Osteocyte (in vitro differentiated cells): ENCODE measurements around the gene RTP5. TPM values are rescaled to one million over a fixed set of nuclear protein-coding genes. Genes with fewer than 3 reads are reported as not detected.

Experiments used
- DNase-seq: peaks from one replicate; pipeline ENCODE4 v3.0.0; 2021; ENCODE audit warnings: mixed read lengths; ENCODE audit not compliant: unreplicated experiment; ENCODE audit errors: extremely low spot score
- H3K27ac Mint-ChIP-seq: one replicate; pipeline ENCODE4 v1.8.0; 2021; ENCODE audit warnings: mild to moderate bottlenecking, mixed read lengths; ENCODE audit not compliant: unreplicated experiment
- H3K27me3 Mint-ChIP-seq: one replicate; pipeline ENCODE4 v1.8.0; 2021; ENCODE audit warnings: mixed read lengths; ENCODE audit not compliant: unreplicated experiment
- H3K36me3 Mint-ChIP-seq: one replicate; pipeline ENCODE4 v1.8.0; 2021; ENCODE audit warnings: mixed read lengths; ENCODE audit not compliant: unreplicated experiment
- H3K4me1 Mint-ChIP-seq: one replicate; pipeline ENCODE4 v1.8.0; 2021; ENCODE audit warnings: mixed read lengths; ENCODE audit not compliant: unreplicated experiment
- H3K4me3 Mint-ChIP-seq: one replicate; pipeline ENCODE4 v1.8.0; 2021; ENCODE audit warnings: mild to moderate bottlenecking, moderate library complexity, mixed read lengths; ENCODE audit not compliant: unreplicated experiment
- H3K9me3 Mint-ChIP-seq: one replicate; pipeline ENCODE4 v1.8.0; 2021; ENCODE audit warnings: mixed read lengths; ENCODE audit not compliant: unreplicated experiment
- total RNA-seq: library from RNA; stranded (reverse); gene quantifications from 2 replicates; pipeline ENCODE4 v1.2.1, GENCODE V29; 2021
- TF ChIP-seq, protein P1 (sequence below): fragments of 200-600 bp; sonication (generic); IDR thresholded peaks from 2 replicates; pipeline ENCODE4 v1.5.0; 2021; ENCODE audit warnings: antibody characterized with exemption, mild to moderate bottlenecking, moderate library complexity

The RTP5 gene
- total RNA-seq, 1 donor from 2014 or later: not detected

DNA sequence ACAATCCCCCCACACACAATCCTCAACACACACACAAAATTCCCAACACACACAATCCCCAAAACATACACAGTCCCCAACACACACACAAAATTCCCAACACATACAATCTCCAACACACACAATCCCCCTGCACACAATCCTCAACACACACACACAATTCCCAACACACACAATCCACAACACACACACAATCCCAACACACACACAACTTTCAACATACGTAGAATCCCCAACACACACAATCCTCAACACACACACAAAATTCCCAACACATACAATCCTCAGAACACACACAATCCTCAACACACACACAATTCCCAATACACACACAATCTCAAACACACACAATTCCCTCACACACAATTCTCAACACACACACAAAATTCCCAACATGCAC, 8.3 kb upstream of the RTP5 start:
- no peaks in the 10 kb centered on the region for H3K9me3 Mint-ChIP-seq
- TF ChIP-seq, protein P1, sequence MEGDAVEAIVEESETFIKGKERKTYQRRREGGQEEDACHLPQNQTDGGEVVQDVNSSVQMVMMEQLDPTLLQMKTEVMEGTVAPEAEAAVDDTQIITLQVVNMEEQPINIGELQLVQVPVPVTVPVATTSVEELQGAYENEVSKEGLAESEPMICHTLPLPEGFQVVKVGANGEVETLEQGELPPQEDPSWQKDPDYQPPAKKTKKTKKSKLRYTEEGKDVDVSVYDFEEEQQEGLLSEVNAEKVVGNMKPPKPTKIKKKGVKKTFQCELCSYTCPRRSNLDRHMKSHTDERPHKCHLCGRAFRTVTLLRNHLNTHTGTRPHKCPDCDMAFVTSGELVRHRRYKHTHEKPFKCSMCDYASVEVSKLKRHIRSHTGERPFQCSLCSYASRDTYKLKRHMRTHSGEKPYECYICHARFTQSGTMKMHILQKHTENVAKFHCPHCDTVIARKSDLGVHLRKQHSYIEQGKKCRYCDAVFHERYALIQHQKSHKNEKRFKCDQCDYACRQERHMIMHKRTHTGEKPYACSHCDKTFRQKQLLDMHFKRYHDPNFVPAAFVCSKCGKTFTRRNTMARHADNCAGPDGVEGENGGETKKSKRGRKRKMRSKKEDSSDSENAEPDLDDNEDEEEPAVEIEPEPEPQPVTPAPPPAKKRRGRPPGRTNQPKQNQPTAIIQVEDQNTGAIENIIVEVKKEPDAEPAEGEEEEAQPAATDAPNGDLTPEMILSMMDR: no peak
- no peaks in the 10 kb centered on the region for H3K36me3 Mint-ChIP-seq
- H3K27ac Mint-ChIP-seq: no peak overlapping the region
- DNase-seq: no peak
- H3K4me1 Mint-ChIP-seq: peaks cover 1% of the 10 kb centered on the region
- H3K4me3 Mint-ChIP-seq: no peak overlapping the region
- H3K27me3 Mint-ChIP-seq: peaks cover 11% of the 10 kb centered on the region

- Mint-ChIP-seq H3K4me1 (peaks cover 1% of the 10 kb centered on the region), H3K36me3 (no peaks in the 10 kb centered on the region)
- no peak for DNase-seq
Measured at GRCh38 chr2:241862093-241862492, 7.4 kb upstream of the RTP5 start.

GRCh38 chr2:241862775-241863535, 6.6 kb upstream of the RTP5 start:
- H3K4me1 Mint-ChIP-seq: peaks cover 1% of the 10 kb centered on the region

More at GRCh38 chr2:241862093-241862492, 7.4 kb upstream of the RTP5 start:
- no peak overlapping the region for H3K4me3 Mint-ChIP-seq
- H3K9me3 Mint-ChIP-seq: no peaks in the 10 kb centered on the region
- H3K27ac Mint-ChIP-seq: no peak overlapping the region
- peaks cover 11% of the 10 kb centered on the region for H3K27me3 Mint-ChIP-seq
- TF ChIP-seq, protein P1: no peak

DNA sequence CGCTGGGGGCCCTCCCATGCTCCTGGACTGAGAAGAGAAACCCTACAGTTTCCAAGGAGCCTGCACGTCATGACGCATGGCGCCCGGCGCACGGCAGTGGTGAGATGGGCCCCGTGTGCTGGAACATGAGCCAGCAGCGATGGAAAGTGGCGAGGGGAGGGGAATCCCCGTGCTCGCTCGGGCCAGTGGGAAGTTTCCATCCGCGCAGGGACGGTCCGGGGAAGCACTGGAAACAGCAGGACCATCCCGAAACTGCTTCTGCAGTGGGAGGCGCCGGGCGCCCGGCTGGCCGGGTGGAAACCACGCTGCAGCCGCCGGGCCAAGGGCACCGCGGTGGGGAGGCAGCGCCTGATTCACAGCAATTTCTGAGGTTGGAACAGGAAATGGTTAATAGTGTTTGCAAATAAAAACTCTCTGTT, 6.0 kb upstream of the RTP5 start:
- Mint-ChIP-seq H3K27me3 (peaks cover 11% of the 10 kb centered on the region), H3K27ac (no peak overlapping the region), H3K4me1 (peaks cover 1% of the 10 kb centered on the region), H3K36me3 (no peaks in the 10 kb centered on the region), H3K9me3 (no peaks in the 10 kb centered on the region), H3K4me3 (no peak overlapping the region)
- DNase-seq: no peak
- TF ChIP-seq, protein P1: no peak

More at GRCh38 chr2:241862775-241863535, 6.6 kb upstream of the RTP5 start:
- TF ChIP-seq, protein P1: no peak
- peaks cover 11% of the 10 kb centered on the region for H3K27me3 Mint-ChIP-seq
- H3K27ac Mint-ChIP-seq: no peak overlapping the region
- no peaks in the 10 kb centered on the region for H3K9me3 Mint-ChIP-seq
- no peak overlapping the region for H3K4me3 Mint-ChIP-seq
- H3K36me3 Mint-ChIP-seq: no peaks in the 10 kb centered on the region
- no peak for DNase-seq

- H3K9me3 Mint-ChIP-seq: no peaks in the 10 kb centered on the region
- peaks cover 1% of the 10 kb centered on the region for H3K4me1 Mint-ChIP-seq
- H3K27ac Mint-ChIP-seq: no peak overlapping the region
- H3K4me3 Mint-ChIP-seq: no peak overlapping the region
- no peaks in the 10 kb centered on the region for H3K36me3 Mint-ChIP-seq
- TF ChIP-seq, protein P1: no peak
- no peak for DNase-seq
- H3K27me3 Mint-ChIP-seq: peaks cover 11% of the 10 kb centered on the region
Measured at GRCh38 chr2:241864168-241864849, 5.2 kb upstream of the RTP5 start.
